ENCODE data around the gene CHDH. TPM values are rescaled to one million over a fixed set of nuclear protein-coding genes. Genes with fewer than 3 reads are reported as not detected.

Gene CHDH
- total and polyA plus RNA-seq, 11 donors: 0.69 to 13.2 (median 4.9) TPM

- Histone ChIP-seq H3K27me3 (peaks cover 0 to 4% (median 0%) of the 10 kb centered on the region in 9 donors), H3K9me3 (no peaks in the 10 kb centered on the region), H3K36me3 (no peaks in the 10 kb centered on the region), H3K4me1 (peaks cover 0 to 7% (median 0%) of the 10 kb centered on the region in 12 donors), H3K27ac (no peak overlapping the region), H3K4me3 (no peak overlapping the region)
- TF ChIP-seq, protein P1, sequence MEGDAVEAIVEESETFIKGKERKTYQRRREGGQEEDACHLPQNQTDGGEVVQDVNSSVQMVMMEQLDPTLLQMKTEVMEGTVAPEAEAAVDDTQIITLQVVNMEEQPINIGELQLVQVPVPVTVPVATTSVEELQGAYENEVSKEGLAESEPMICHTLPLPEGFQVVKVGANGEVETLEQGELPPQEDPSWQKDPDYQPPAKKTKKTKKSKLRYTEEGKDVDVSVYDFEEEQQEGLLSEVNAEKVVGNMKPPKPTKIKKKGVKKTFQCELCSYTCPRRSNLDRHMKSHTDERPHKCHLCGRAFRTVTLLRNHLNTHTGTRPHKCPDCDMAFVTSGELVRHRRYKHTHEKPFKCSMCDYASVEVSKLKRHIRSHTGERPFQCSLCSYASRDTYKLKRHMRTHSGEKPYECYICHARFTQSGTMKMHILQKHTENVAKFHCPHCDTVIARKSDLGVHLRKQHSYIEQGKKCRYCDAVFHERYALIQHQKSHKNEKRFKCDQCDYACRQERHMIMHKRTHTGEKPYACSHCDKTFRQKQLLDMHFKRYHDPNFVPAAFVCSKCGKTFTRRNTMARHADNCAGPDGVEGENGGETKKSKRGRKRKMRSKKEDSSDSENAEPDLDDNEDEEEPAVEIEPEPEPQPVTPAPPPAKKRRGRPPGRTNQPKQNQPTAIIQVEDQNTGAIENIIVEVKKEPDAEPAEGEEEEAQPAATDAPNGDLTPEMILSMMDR (IDR thresholded peaks at IDR 0.05): no peak
- no peak for TF ChIP-seq POLR2A (IDR thresholded peaks at IDR 0.05)
- no peak for ATAC-seq
- DNase-seq: no peak
- intact Hi-C loops (cut with DNase I): loop anchor here in 1 of 10 donors (5.0 kb wide), 1 partner anchor 62 kb away; no protein-coding TSS in a partner anchor
- WGBS, 4 donors: 62 to 75% (median 67%) methylated on average over 3 of the region's 3 CpGs
Observed at GRCh38 chr3:53794597-53794996, 51.6 kb downstream of the CHDH start.

GRCh38 chr3:53792866-53793265 lies 53.4 kb downstream of the CHDH start:
- intact Hi-C loops (cut with DNase I): loop anchor here in 1 of 10 donors (5.0 kb wide), 1 partner anchor 61 kb away; no protein-coding TSS in a partner anchor
- 84 to 88% (median 87%) methylated on average over 3 of the region's 3 CpGs for WGBS, 4 donors
- peaks cover 0 to 7% (median 0%) of the 10 kb centered on the region in 12 donors for H3K4me1 ChIP-seq

GRCh38 chr3:53791317-53791716 lies 54.9 kb downstream of the CHDH start:
- no peaks in the 10 kb centered on the region for H3K36me3 ChIP-seq
- intact Hi-C loops (cut with DNase I): loop anchor here in 1 of 10 donors (5.0 kb wide), 1 partner anchor 59 kb away; no protein-coding TSS in a partner anchor
- WGBS, 4 donors: 75 to 85% (median 79%) methylated on average over 6 to 7 of the region's 7 CpGs

More at GRCh38 chr3:53792866-53793265, 53.4 kb downstream of the CHDH start:
- peaks cover 0 to 4% (median 0%) of the 10 kb centered on the region in 9 donors for H3K27me3 ChIP-seq
- no peaks in the 10 kb centered on the region for H3K9me3 ChIP-seq
- H3K36me3 ChIP-seq: no peaks in the 10 kb centered on the region
- ATAC-seq: no peak
- no peak overlapping the region for H3K27ac ChIP-seq
- TF ChIP-seq, protein P1 (IDR thresholded peaks at IDR 0.05): no peak
- TF ChIP-seq POLR2A (IDR thresholded peaks at IDR 0.05): no peak
- DNase-seq: no peak
- no peak overlapping the region for H3K4me3 ChIP-seq

DNA sequence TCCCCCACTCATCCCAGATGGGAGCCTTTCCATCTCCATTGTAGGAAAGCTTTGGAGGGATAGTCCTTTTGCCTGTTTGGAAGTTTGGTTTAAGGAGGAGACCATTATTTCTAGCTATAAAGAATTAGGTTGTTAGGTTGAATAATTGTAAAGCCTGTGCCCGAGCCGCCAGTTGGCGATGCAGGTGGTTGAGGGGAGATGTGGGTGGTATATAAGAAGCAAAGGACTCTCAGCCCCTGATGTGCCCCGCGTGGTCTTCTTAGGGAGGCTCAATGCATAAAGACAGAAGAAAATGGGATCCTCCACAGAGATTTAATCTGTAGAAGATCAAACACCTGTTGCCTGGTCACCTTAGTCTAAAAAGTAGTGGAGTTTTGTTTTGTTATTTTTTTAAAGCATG lies 55.7 kb downstream of the CHDH start:
- Histone ChIP-seq H3K36me3 (no peaks in the 10 kb centered on the region), H3K9me3 (no peaks in the 10 kb centered on the region), H3K4me1 (no peaks in the 10 kb centered on the region), H3K4me3 (no peak overlapping the region), H3K27me3 (peaks cover 0 to 5% (median 0%) of the 10 kb centered on the region in 9 donors), H3K27ac (no peak overlapping the region)
- no peak for DNase-seq
- no peak for ATAC-seq
- intact Hi-C loops (cut with DNase I): loop anchor here in 1 of 10 donors (5.0 kb wide), 1 partner anchor 58 kb away; no protein-coding TSS in a partner anchor
- no peak for TF ChIP-seq POLR2A (IDR thresholded peaks at IDR 0.05)
- TF ChIP-seq, protein P1 (IDR thresholded peaks at IDR 0.05): no peak
- 92 to 96% (median 94%) methylated on average over 5 of the region's 5 CpGs for WGBS, 4 donors

More at GRCh38 chr3:53791317-53791716, 54.9 kb downstream of the CHDH start:
- no peak for TF ChIP-seq POLR2A (IDR thresholded peaks at IDR 0.05)
- TF ChIP-seq, protein P1 (IDR thresholded peaks at IDR 0.05): no peak
- Histone ChIP-seq H3K27ac (no peak overlapping the region), H3K4me3 (no peak overlapping the region), H3K27me3 (peaks cover 0 to 5% (median 0%) of the 10 kb centered on the region in 9 donors), H3K4me1 (peaks cover 0 to 2% (median 0%) of the 10 kb centered on the region in 12 donors), H3K9me3 (no peaks in the 10 kb centered on the region)
- no peak for DNase-seq
- no peak for ATAC-seq

Data from heart left ventricle (tissue), 16 donors.